Aorta (tissue), 5 donors: ENCODE results near the gene AP4S1. TPM values are rescaled to one million over a fixed set of nuclear protein-coding genes. Genes with fewer than 3 reads are reported as not detected.
"Not testable (repeated sequence)": the region's sequence is repeated elsewhere in the genome, so short reads cannot be mapped to it uniquely, and the experiment has no call there.

ENCODE experiments used
- ATAC-seq: fragments of 200-7000 bp; cut with Tn5 transposase; one replicate; pipeline ENCODE4 v1.9.1; 2022; ENCODE audit warnings: moderate library complexity; ENCODE audit not compliant: low FRiP score
- DNase-seq, 2 donors: peaks; one replicate each; pipeline ENCODE4 v3.0.0-alpha.2; 2020
- H3K27ac ChIP-seq, 2 donors: one replicate each; pipeline ENCODE4 v1.5.1; 2013; ENCODE audit warnings: low read length in 2 of 2, mild to moderate bottlenecking in 2 of 2, moderate library complexity in 2 of 2, control low read depth in 1 of 2, inconsistent platforms in 1 of 2, low read depth in 1 of 2
- H3K27me3 ChIP-seq, 2 donors: one replicate each; pipeline ENCODE4 v1.6.1; 2013; ENCODE audit warnings: control low read depth in 1 of 2, low read length in 1 of 2, mild to moderate bottlenecking in 1 of 2, moderate library complexity in 1 of 2; ENCODE audit not compliant: insufficient read depth in 2 of 2, control insufficient read depth in 1 of 2
- H3K36me3 ChIP-seq, 2 donors: one replicate each; pipeline ENCODE4 v1.6.1; 2013; ENCODE audit warnings: control low read depth in 1 of 2, low read length in 1 of 2, mild to moderate bottlenecking in 1 of 2; ENCODE audit not compliant: insufficient read depth in 2 of 2, control insufficient read depth in 1 of 2
- H3K4me1 ChIP-seq, 2 donors: one replicate each; pipeline ENCODE4 v1.6.1; 2013; ENCODE audit warnings: low read length in 2 of 2, control low read depth in 1 of 2, mild to moderate bottlenecking in 1 of 2, moderate library complexity in 1 of 2; ENCODE audit not compliant: insufficient read depth in 2 of 2, control insufficient read depth in 1 of 2
- H3K4me3 ChIP-seq, 2 donors: one replicate each; pipeline ENCODE4 v1.5.1; 2013; ENCODE audit warnings: low read length in 2 of 2, control low read depth in 1 of 2, mild to moderate bottlenecking in 1 of 2
- H3K9me3 ChIP-seq: one replicate; pipeline ENCODE4 v1.6.1; 2013; ENCODE audit warnings: mild to moderate bottlenecking, low read length; ENCODE audit not compliant: control insufficient read depth
- WGBS, 2 donors: extraction: QIAGEN DNeasy Blood & Tissue Kit; methylation state at CpG; one replicate each; pipeline ENCODE4 v1.1.7; 2013; 5-methylcytosine and 5-hydroxymethylcytosine counted together
- intact Hi-C, 2 donors: fragments of 100-400 bp; cut with DNase I; formaldehyde crosslinking; loops; one replicate each; pipeline versions ENCODE4 v1.14.2 to v1.15.0; 2022
- polyA plus RNA-seq, 2 donors: library from polyadenylated mRNA; stranded (reverse); fragments of 200-250 nt; gene quantifications; one replicate each; pipeline ENCODE4 v1.2.3, GENCODE V29; 2013
- total RNA-seq, 2 donors: library from RNA; stranded (reverse); fragmentation: NEBNext Ultra II Directional; extraction: Animal tissue kit (Norgen Biotek cat#: 25700); gene quantifications; one replicate each; pipeline ENCODE4 v1.2.1, GENCODE V29; 2021
- donor health status: healthy with polysubstance abuse.
- donor health status: Bipolar disorder and iron deficiency.
- donor health status: DM: no; HTN: no; CAD: no.
- donor health status: DM: no; HTN: no; CAD: no.
- donor health status: DM: yes; HTN: yes; CAD: no.

The AP4S1 gene
- total and polyA plus RNA-seq, 4 donors = 7.1 to 20.2 (median 9.9) TPM

DNA sequence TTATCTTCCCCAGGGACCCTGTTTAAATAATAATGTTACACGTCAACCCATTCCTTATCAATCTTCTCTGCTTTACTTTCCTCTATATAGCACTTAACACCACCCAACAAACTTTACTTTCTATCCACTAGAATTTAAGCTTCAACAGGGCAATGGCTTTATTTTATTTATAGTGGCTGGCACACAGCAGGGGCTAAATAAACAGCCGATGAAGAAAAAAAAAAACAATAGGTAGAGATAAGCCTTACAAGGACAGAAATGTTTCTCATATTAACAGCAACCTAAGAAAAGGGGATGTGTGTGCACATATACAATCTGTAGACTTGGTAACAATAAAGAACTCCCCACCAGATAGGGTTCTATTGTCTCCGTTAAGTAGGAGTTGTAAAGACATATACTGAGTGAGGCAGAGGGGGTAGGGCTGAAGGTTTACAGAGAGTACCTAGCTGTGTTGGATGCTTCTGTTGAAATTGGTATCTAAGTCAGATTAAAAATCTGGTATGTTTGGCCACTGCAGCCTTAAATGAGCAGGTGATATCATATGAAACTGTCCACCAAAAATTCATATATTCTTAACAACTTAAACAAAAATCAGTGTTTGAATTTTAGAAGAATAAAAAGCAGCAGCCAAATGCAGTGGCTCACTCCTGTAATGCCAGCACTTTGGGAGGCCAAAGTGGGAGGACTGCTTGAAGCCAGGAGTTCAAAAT is 24.7 kb upstream of the AP4S1 start:
- Histone ChIP-seq H3K27ac (peak overlapping the region in 1 of 2 donors; percentile 12), H3K4me3 (no peak overlapping the region), H3K9me3 (peaks cover 3% of the 10 kb centered on the region), H3K27me3 (no peaks in the 10 kb centered on the region), H3K36me3 (peaks cover 0 to 4% of the 10 kb centered on the region in 2 donors), H3K4me1 (peaks cover 0 to 8% of the 10 kb centered on the region in 2 donors)
- ATAC-seq (no peak), DNase-seq (no peak)
- intact Hi-C loops = no loop called here
- 28 to 31% methylated on average over 3 of the region's 3 CpGs for WGBS, 2 donors

DNA sequence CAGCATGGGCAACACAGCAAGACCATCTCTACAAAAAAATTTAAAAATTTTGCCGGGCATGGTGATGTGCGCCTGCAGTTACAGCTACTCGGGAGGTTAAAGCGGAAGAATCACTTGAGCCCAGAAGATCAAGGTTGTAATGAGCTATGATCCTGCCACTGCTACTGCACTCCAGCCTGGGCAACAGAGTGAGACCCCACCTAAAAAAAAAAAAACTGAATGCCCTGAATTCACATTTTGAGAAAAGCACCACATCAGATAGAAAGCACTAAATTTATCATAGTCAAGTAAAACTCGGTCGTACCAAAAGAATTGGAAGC is 24.1 kb upstream of the AP4S1 start:
- H3K9me3 ChIP-seq = peaks cover 3% of the 10 kb centered on the region
- peaks cover 0 to 4% of the 10 kb centered on the region in 2 donors for H3K36me3 ChIP-seq
- no peak for DNase-seq
- no peaks in the 10 kb centered on the region for H3K27me3 ChIP-seq
- no peak overlapping the region for H3K27ac ChIP-seq
- whole genome bisulfite sequencing, 2 donors = 78 to 84% methylated on average over 6 of the region's 6 CpGs
- H3K4me1 ChIP-seq = peaks cover 0 to 3% of the 10 kb centered on the region in 2 donors
- intact Hi-C loops = no loop called here
- H3K4me3 ChIP-seq = no peak overlapping the region
- ATAC-seq = no peak

DNA sequence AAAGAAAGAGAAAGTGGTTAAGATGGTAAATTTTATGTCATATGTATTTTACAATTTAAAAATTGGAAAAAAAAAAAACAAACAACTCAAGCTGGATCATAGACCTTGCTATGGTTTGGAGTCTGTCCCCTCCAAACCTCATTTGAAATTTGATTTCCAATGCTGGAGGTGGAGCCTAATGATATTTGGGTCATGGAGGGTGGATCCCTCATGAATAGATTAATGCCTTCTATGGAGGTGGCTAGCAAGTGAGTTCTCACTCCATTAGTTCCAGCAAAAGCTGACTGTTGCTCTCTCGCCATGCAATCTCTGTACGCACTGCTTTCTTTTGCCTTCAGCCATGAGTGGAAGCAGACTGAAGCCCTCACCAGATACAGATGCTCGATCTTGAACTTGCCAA is 22.2 kb upstream of the AP4S1 start:
- 97 to 99% methylated on average over 3 of the region's 3 CpGs for WGBS, 2 donors
- Histone ChIP-seq H3K9me3 (peaks cover 1% of the 10 kb centered on the region), H3K4me1 (peaks cover 0 to 3% of the 10 kb centered on the region in 2 donors), H3K36me3 (no peaks in the 10 kb centered on the region), H3K4me3 (no peak overlapping the region), H3K27ac (no peak overlapping the region), H3K27me3 (no peaks in the 10 kb centered on the region)
- no peak for ATAC-seq
- intact Hi-C loops = no loop called here
- DNase-seq = no peak

GRCh38 chr14:31004007-31004406 is 21.4 kb upstream of the AP4S1 start:
- H3K27me3 ChIP-seq, H3K27ac ChIP-seq, H3K4me3 ChIP-seq, DNase-seq, intact Hi-C loops, ATAC-seq, H3K4me1 ChIP-seq, H3K9me3 ChIP-seq, H3K36me3 ChIP-seq: not testable (repeated sequence)
- WGBS, 2 donors = 84 to 95% methylated on average over 6 of the region's 6 CpGs

GRCh38 chr14:31006703-31007102 is 18.7 kb upstream of the AP4S1 start:
- H3K9me3 ChIP-seq = no peaks in the 10 kb centered on the region
- 96 to 97% methylated on average over 1 of the region's 1 CpG for WGBS, 2 donors
- no peaks in the 10 kb centered on the region for H3K4me1 ChIP-seq
- ATAC-seq (no peak), DNase-seq (no peak)
- H3K36me3 ChIP-seq = no peaks in the 10 kb centered on the region
- H3K27me3 ChIP-seq = no peaks in the 10 kb centered on the region
- intact Hi-C loops = no loop called here
- no peak overlapping the region for H3K27ac ChIP-seq
- H3K4me3 ChIP-seq = no peak overlapping the region

DNA sequence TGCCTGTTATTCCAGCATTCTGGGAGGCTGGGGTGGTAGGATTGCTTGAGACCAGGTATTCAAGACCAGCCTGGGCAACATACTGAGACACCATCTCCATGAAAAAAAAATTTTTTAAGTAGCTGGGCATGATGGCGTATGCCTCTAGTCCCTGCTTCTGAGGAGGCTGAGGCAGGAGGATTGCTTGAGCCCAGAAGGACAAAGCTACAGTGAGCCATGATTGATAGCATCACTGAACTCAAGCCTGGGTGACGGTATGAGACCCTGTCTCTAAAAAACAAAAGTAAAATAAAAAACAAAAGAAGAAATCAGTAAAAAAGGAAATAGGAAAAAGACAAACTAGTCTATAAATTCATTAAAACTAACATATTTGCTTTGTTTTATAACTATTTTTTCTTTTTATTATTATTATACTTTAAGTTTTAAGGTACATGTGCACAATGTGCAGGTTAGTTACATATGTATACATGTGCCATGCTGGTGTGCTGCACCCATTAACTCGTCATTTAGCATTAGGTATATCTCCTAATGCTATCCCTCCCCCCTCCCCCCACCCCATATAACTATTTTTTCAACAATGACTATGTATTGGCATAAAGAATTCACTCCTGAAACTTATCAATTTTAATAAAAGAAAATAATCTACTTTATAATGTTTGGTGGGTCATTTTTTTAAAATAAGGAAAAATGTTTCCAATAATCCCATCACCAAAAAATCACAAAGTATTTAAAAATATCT is 15.4 kb upstream of the AP4S1 start:
- no peak for DNase-seq
- Histone ChIP-seq H3K4me3 (no peak overlapping the region), H3K27ac (no peak overlapping the region), H3K4me1 (peaks cover 0 to 2% of the 10 kb centered on the region in 2 donors), H3K9me3 (no peaks in the 10 kb centered on the region), H3K27me3 (no peaks in the 10 kb centered on the region), H3K36me3 (no peaks in the 10 kb centered on the region)
- intact Hi-C loops = no loop called here
- no peak for ATAC-seq
- 80 to 89% methylated on average over 3 of the region's 3 CpGs for WGBS, 2 donors

DNA sequence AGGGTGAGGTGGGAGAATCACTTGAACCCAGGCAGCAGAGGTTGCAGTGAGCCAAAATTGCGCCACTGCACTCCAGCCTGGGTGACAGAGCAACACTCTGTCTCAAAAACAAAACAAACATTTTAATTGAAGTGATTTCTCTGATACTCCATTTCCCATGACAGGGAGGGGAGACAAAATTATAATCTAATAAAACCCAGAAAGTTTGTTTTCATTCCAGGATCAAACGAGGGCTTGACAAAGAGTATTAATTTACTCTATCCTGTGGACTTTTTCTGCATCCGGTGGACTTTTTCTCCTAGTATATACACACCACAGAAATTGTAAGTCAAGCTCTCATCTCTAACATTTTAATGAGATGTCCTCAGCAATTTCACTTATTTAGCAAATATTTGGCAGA is 14.5 kb upstream of the AP4S1 start:
- ATAC-seq = no peak
- H3K4me3 ChIP-seq = no peak overlapping the region
- no peaks in the 10 kb centered on the region for H3K36me3 ChIP-seq
- H3K27ac ChIP-seq = no peak overlapping the region
- H3K27me3 ChIP-seq = no peaks in the 10 kb centered on the region
- H3K9me3 ChIP-seq = no peaks in the 10 kb centered on the region
- DNase-seq = no peak
- intact Hi-C loops = no loop called here
- H3K4me1 ChIP-seq = peaks cover 0 to 2% of the 10 kb centered on the region in 2 donors
- 59 to 77% methylated on average over 3 of the region's 3 CpGs for WGBS, 2 donors

GRCh38 chr14:31013841-31014240 is 11.6 kb upstream of the AP4S1 start:
- H3K27me3 ChIP-seq = no peaks in the 10 kb centered on the region
- no peak overlapping the region for H3K27ac ChIP-seq
- no peak overlapping the region for H3K4me3 ChIP-seq
- no peaks in the 10 kb centered on the region for H3K9me3 ChIP-seq
- H3K36me3 ChIP-seq = peaks cover 0 to 2% of the 10 kb centered on the region in 2 donors
- ATAC-seq (no peak), DNase-seq (no peak)
- H3K4me1 ChIP-seq = peaks cover 0 to 2% of the 10 kb centered on the region in 2 donors
- 97 to 98% methylated on average over 4 of the region's 4 CpGs for WGBS, 2 donors
- intact Hi-C loops = no loop called here

GRCh38 chr14:31018057-31018645 is 7.3 kb upstream of the AP4S1 start:
- ATAC-seq (no peak), DNase-seq (no peak)
- Histone ChIP-seq H3K9me3 (no peaks in the 10 kb centered on the region), H3K4me1 (peaks cover 2% of the 10 kb centered on the region in 2 donors), H3K27me3 (no peaks in the 10 kb centered on the region), H3K4me3 (no peak overlapping the region), H3K36me3 (peaks cover 0 to 2% of the 10 kb centered on the region in 2 donors), H3K27ac (no peak overlapping the region)
- intact Hi-C loops = no loop called here
- 65% methylated on average over 6 of the region's 6 CpGs for WGBS, 2 donors
